RWPE2 (cell line): ENCODE data around the gene TTLL12.

ENCODE experiments used
- ATAC-seq: fragments of 200-7000 bp; cut with Tn5 transposase; 3 replicates; pipeline ENCODE4 v1.9.1; 2021; ENCODE audit warnings: low read depth
- DNase-seq: peaks from one replicate; pipeline ENCODE4 v3.0.0-alpha.2; 2020; ENCODE audit warnings: low spot score
- H3K27ac ChIP-seq: fragments of 450-650 bp; 2 replicates; pipeline ENCODE4 v1.5.1; 2017; ENCODE audit warnings: mild to moderate bottlenecking; ENCODE audit not compliant: poor library complexity, severe bottlenecking
- H3K27me3 ChIP-seq: fragments of 250-450 bp; sonication (Bioruptor Pico); 2 replicates; pipeline ENCODE4 v1.5.1; 2021; ENCODE audit warnings: mild to moderate bottlenecking, moderate library complexity; ENCODE audit not compliant: insufficient read depth, poor library complexity, severe bottlenecking
- H3K36me3 ChIP-seq: fragments of 250-450 bp; sonication (Bioruptor Pico); 2 replicates; pipeline ENCODE4 v1.5.1; 2020; ENCODE audit warnings: low read depth, mild to moderate bottlenecking, moderate library complexity
- H3K4me1 ChIP-seq: fragments of 250-450 bp; sonication (Bioruptor Pico); 2 replicates; pipeline ENCODE4 v1.5.1; 2021; ENCODE audit warnings: mild to moderate bottlenecking, moderate library complexity; ENCODE audit not compliant: insufficient read depth, poor library complexity, severe bottlenecking
- H3K4me3 ChIP-seq: fragments of 250-450 bp; sonication (Bioruptor Pico); 2 replicates; pipeline ENCODE4 v1.5.1; 2021; ENCODE audit warnings: mild to moderate bottlenecking, moderate library complexity; ENCODE audit not compliant: severe bottlenecking
- H3K9me3 ChIP-seq: fragments of 250-450 bp; sonication (Bioruptor Pico); 2 replicates; pipeline ENCODE4 v1.5.1; 2021; ENCODE audit warnings: mild to moderate bottlenecking, moderate library complexity; ENCODE audit not compliant: severe bottlenecking
- CTCF ChIP-seq: fragments of 450-650 bp; IDR thresholded peaks from one replicate; pipeline ENCODE4 v1.5.1; 2017; ENCODE audit warnings: mild to moderate bottlenecking, moderate library complexity; ENCODE audit not compliant: poor library complexity, severe bottlenecking

Gene TTLL12

GRCh38 chr22:43180670-43181069, 6.3 kb downstream of the TTLL12 start:
- Histone ChIP-seq H3K27ac (no peak overlapping the region), H3K4me1 (peaks cover 11% of the 10 kb centered on the region), H3K4me3 (no peak overlapping the region), H3K9me3 (no peaks in the 10 kb centered on the region), H3K36me3 (peaks cover 62% of the 10 kb centered on the region), H3K27me3 (no peaks in the 10 kb centered on the region)
- no peak for DNase-seq
- TF ChIP-seq CTCF: no peak
- ATAC-seq: no peak

GRCh38 chr22:43179911-43180195, 7.1 kb downstream of the TTLL12 start:
- H3K27ac ChIP-seq: no peak overlapping the region
- H3K27me3 ChIP-seq: no peaks in the 10 kb centered on the region
- no peaks in the 10 kb centered on the region for H3K9me3 ChIP-seq
- H3K4me3 ChIP-seq: no peak overlapping the region
- peaks cover 10% of the 10 kb centered on the region for H3K4me1 ChIP-seq
- DNase-seq: no peak
- ATAC-seq: no peak
- H3K36me3 ChIP-seq: peaks cover 70% of the 10 kb centered on the region
- TF ChIP-seq CTCF: no peak

GRCh38 chr22:43179146-43179910, 7.6 kb downstream of the TTLL12 start:
- Histone ChIP-seq H3K4me1 (peaks cover 5% of the 10 kb centered on the region), H3K9me3 (no peaks in the 10 kb centered on the region), H3K4me3 (no peak overlapping the region), H3K36me3 (peaks cover 70% of the 10 kb centered on the region), H3K27ac (no peak overlapping the region), H3K27me3 (no peaks in the 10 kb centered on the region)
- no peak for ATAC-seq
- no peak for DNase-seq
- TF ChIP-seq CTCF: no peak

GRCh38 chr22:43177479-43177878, 9.5 kb downstream of the TTLL12 start:
- peaks cover 74% of the 10 kb centered on the region for H3K36me3 ChIP-seq
- H3K4me1 ChIP-seq: no peaks in the 10 kb centered on the region
- H3K9me3 ChIP-seq: no peaks in the 10 kb centered on the region
- no peak overlapping the region for H3K4me3 ChIP-seq
- TF ChIP-seq CTCF: no peak
- peak; percentile 17 for DNase-seq
- H3K27ac ChIP-seq: no peak overlapping the region
- no peak for ATAC-seq
- no peaks in the 10 kb centered on the region for H3K27me3 ChIP-seq

GRCh38 chr22:43176090-43176489, 10.8 kb downstream of the TTLL12 start:
- H3K4me3 ChIP-seq: no peak overlapping the region
- no peaks in the 10 kb centered on the region for H3K4me1 ChIP-seq
- no peak for TF ChIP-seq CTCF
- ATAC-seq (no peak), DNase-seq (peak; percentile 57)
- no peak overlapping the region for H3K27ac ChIP-seq
- no peaks in the 10 kb centered on the region for H3K27me3 ChIP-seq
- peaks cover 72% of the 10 kb centered on the region for H3K36me3 ChIP-seq
- H3K9me3 ChIP-seq: no peaks in the 10 kb centered on the region
